ENCODE measurements around the gene PCDH12. TPM values are rescaled to one million over a fixed set of nuclear protein-coding genes. Genes with fewer than 3 reads are reported as not detected.

The PCDH12 gene
- total and polyA plus RNA-seq, 10 donors: 2.1 to 72.0 (median 33.4) TPM

- no peak for TF ChIP-seq POLR2A (IDR thresholded peaks at IDR 0.05)
- TF ChIP-seq CTCF (IDR thresholded peaks at IDR 0.05 in 8 of 11, conservative IDR thresholded peaks at IDR 0.05 in 3 of 11): peak in 1 of 11 experiments; percentile 8
- Histone ChIP-seq H3K27me3 (replicated peaks in 1 of 7) (no peaks in the 10 kb centered on the region), H3K27ac (peak overlapping the region; percentile 96 to 99 (median 97)), H3K9me3 (no peaks in the 10 kb centered on the region), H3K36me3 (peaks cover 0 to 41% (median 13%) of the 10 kb centered on the region in 6 donors), H3K4me3 (peak overlapping the region; percentile 59 to 78 (median 67)), H3K4me1 (peaks cover 13 to 70% (median 39%) of the 10 kb centered on the region in 6 donors)
- no peak for DNase-seq
- intact Hi-C loops (cut with DNase I; ENCODE audit: low total_unique reads): no loop called here
- 62 to 86% (median 79%) methylated on average over 2 of the region's 2 CpGs for WGBS, 5 donors
Measured at GRCh38 chr5:141969783-141970771, 12.1 kb upstream of the PCDH12 start.

- H3K9me3 ChIP-seq: no peaks in the 10 kb centered on the region
- DNase-seq: peak; percentile 100
- peaks cover 0 to 31% (median 3%) of the 10 kb centered on the region in 6 donors for H3K36me3 ChIP-seq
- intact Hi-C loops (cut with DNase I; ENCODE audit: low total_unique reads): no loop called here
- 0 to 1% (median 1%) methylated on average over 32 to 63 of the region's 63 CpGs for WGBS, 5 donors
- peak within 1 kb of the TSS; percentile 59 to 78 (median 67) for H3K4me3 ChIP-seq
- H3K4me1 ChIP-seq: peaks cover 13 to 60% (median 38%) of the 10 kb centered on the region in 6 donors
- H3K27ac ChIP-seq: peak within 1 kb of the TSS; percentile 96 to 99 (median 97)
- H3K27me3 ChIP-seq (replicated peaks in 1 of 7): no peaks in the 10 kb centered on the region
- TF ChIP-seq CTCF (IDR thresholded peaks at IDR 0.05 in 8 of 11, conservative IDR thresholded peaks at IDR 0.05 in 3 of 11) (peak; percentile 89 to 99 (median 97)), POLR2AphosphoS5 (IDR thresholded peaks at IDR 0.05) (peak; percentile 95 to 98 (median 98)), POLR2A (IDR thresholded peaks at IDR 0.05) (peak in 2 of 3 donors; percentile 76 to 79)
Measured at GRCh38 chr5:141968914-141969608, 11.1 kb upstream of the PCDH12 start, which contains the start of gene RNF14. Gene RNF14, plus strand, starts transcription at chr5:141969105. Its CDS starts 4,484 bp downstream, at chr5:141973589.

DNA sequence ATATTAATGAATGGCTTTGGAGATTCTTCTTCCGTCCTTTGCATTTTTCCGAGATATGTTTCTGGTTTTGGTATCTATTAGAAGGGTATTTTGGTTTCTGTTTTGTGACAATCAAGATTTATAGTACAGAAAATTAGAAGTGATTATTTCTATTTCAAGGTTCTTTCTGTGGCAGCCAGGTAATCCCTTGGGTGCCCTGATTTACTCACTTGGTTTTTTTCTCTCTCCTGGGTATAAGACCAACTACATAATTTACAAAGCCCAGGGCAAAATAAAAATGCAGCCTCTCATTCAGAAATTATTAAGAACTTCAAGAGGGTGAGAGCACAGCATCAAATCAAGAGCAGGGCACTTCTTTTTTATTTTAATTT, 8.9 kb upstream of the PCDH12 start:
- peaks cover 13 to 46% (median 35%) of the 10 kb centered on the region in 6 donors for H3K4me1 ChIP-seq
- no peak for DNase-seq
- no peak overlapping the region for H3K27ac ChIP-seq
- TF ChIP-seq POLR2AphosphoS5 (IDR thresholded peaks at IDR 0.05) (no peak), CTCF (IDR thresholded peaks at IDR 0.05 in 8 of 11, conservative IDR thresholded peaks at IDR 0.05 in 3 of 11) (no peak), POLR2A (IDR thresholded peaks at IDR 0.05) (no peak)
- H3K4me3 ChIP-seq: no peak overlapping the region
- 80 to 92% (median 86%) methylated on average over 2 of the region's 2 CpGs for WGBS, 5 donors
- H3K36me3 ChIP-seq: peaks cover 0 to 9% (median 0%) of the 10 kb centered on the region in 6 donors
- intact Hi-C loops (cut with DNase I; ENCODE audit: low total_unique reads): no loop called here
- H3K27me3 ChIP-seq (replicated peaks in 1 of 7): no peaks in the 10 kb centered on the region
- H3K9me3 ChIP-seq: no peaks in the 10 kb centered on the region

Data from spleen (tissue), 11 donors.